ENCODE results near the gene TRIM31. TPM values are rescaled to one million over a fixed set of nuclear protein-coding genes. Genes with fewer than 3 reads are reported as not detected.
A peak's percentile ranks its signal among the peaks of the same experiment; 100 is the strongest.

TRIM31 gene
- total RNA-seq, 1 donor from 2014 or later, result not detected

DNA sequence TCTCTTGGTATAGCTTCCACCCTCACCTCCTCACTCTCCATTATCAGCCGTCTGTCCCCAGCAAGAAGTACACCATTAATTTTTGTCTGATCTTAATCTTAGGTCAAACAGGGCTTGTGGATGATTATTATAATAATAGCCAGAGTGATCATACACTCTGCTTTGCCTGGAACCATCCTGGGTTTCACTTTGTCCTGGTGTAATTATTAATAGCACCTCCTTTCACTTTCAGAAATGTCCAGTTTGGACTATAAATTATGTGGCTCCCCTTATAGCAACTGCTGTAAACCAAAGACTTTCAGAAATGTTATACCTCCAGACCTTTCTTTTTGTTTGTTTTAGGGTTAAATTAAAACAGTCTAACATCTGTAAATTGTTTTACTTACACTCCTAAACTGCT, 951 bp upstream of the TRIM31 start:
- DNase-seq, result no peak

DNA sequence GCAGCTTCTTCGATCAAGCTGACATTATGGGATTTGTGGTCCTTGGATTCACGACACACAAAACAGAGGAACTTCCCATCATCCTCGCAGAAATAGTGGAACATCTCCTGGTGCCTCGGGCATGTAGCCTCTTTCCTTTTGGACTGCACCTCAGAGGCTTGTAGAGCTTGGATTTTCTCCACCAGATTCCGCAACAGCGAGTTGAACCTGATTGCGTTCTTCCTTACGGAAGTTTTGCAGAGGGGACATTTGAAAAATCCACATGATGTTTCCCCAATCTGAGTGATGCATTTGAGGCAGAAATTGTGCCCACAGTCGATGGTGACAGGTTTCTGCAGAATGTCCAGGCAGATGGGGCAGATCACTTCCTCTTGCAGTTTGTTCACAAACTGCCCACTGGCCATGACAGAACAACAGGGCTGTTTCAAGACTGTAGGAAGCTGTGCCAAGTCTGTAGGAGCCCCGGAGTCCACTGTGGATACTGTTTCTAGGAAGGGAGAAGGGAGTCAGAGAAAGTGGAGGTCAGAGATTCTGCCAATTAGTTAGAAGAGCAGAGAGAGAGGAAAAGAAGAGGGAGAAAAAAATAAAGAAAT, 392 bp downstream of the TRIM31 start:
- DNase-seq, result no peak

GRCh38 chr6:30111266-30111856, 1.5 kb downstream of the TRIM31 start:
- DNase-seq, result no peak

DNA sequence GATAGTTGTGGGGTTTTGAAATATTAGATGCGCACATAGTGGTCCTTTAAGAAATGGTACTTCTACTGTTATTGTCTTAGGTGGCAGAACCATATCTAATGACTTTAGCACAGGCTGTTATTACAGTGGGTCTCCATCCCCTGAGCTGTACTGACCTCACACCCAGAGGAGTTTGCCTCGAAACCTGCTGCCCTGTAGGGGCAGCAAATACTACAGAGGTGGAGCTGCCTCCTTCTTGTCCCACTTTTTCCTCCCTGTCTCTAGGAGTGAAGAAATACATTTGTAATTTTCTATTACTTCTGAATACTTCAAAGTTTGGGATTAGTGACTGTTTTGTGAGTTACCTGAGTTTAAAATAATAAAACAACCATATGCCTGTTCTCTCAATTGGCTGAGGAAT, 8.2 kb downstream of the TRIM31 start:
- DNase-seq, result no peak

DNA sequence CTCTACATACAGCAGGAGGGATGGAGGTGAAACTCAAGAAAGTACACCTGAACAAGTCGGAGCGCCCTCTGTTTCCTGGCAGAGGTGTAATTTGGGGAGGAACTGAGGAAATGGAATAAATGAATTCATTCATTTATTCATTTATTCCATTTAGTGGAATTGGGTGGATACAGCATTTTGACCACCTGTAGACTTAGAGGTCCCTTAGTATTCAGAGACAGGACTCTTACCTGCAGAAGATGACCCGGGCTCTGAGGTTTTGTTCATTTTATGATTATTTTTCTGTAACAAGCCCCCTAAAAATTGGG, 9.1 kb downstream of the TRIM31 start:
- DNase-seq, result no peak

DNA sequence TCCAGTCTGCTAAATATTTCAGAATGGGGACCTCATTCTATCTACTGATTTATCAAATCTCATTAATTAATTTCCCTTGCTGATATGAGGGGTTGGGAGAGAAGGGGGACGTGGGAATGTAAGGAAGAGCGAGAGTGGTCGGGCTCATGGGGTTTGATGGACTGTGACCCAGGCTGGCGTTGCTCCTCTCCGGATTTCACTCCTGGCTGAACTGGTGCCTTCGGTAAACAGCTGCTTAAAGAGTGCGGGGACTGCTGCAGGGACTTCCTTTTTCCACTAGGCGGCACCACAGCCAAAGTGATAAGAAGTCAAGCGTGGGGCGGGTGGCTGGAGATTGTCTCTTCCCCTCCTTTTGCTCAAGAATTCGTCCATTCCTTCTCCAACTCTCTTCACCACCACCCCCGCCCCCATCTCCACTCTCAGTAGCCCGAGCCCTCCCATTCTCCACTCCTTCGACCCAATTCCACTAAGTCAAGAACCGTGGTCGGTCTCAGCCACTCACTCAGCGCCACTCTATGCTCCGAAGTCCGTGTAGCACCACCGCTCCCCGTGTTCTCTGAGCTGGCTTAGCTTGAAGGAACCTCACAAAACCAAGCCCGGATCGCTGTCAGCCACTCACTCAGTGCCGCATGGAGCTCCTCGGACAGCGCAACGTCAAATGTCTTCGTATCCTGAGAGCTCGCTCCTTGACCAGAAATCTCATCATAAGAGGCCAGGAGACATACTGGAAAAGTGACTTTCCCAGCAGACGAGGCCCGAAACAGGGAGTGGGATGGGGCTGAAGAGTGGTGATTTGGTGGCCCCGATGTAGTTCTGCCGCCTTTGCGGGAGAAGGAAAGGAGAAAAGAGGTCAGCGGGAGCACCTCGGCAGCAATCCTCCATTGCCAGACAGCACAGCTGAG, 9.7 kb downstream of the TRIM31 start:
- DNase-seq, result peak; percentile 66

DNA sequence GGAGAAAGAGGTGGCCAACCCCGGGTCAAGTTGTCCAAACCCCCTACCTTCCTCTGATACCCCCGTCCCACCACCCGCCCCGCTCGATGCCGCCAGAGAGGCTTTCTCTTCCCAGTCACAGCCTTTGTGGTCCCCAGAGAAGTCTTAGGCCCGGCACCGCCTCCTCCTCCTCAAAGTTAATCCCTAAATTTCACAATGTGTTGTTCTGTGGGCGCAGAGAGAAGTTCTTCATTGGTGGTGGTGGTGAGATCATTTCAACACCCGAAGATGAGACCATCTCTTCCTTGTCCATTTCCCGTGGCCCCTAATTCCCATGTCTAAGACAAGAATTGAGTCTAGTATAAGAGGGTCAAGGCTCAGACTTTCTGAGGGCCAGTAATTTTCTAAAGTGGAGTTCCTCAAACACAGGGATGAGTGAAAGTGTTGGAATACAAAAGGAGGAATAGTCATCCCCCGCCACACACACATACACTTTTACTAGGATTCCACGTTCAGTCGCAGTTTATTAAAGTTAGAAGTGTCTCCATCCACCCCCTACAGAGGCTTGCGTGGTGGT, 10.4 kb downstream of the TRIM31 start:
- no peak for DNase-seq

- peak; percentile 66 for DNase-seq
These were observed 11.2 kb downstream of the TRIM31 start for GRCh38 chr6:30101444-30102413.

- no peak for DNase-seq
These were observed 12.1 kb downstream of the TRIM31 start for GRCh38 chr6:30100585-30101443.

- DNase-seq, result no peak
These were observed 12.7 kb downstream of the TRIM31 start for GRCh38 chr6:30100154-30100553.

- no peak for DNase-seq
These were observed 14.8 kb downstream of the TRIM31 start for GRCh38 chr6:30097902-30098768.

- no peak for DNase-seq
These were observed 16.1 kb downstream of the TRIM31 start for GRCh38 chr6:30096829-30097228.

DNA sequence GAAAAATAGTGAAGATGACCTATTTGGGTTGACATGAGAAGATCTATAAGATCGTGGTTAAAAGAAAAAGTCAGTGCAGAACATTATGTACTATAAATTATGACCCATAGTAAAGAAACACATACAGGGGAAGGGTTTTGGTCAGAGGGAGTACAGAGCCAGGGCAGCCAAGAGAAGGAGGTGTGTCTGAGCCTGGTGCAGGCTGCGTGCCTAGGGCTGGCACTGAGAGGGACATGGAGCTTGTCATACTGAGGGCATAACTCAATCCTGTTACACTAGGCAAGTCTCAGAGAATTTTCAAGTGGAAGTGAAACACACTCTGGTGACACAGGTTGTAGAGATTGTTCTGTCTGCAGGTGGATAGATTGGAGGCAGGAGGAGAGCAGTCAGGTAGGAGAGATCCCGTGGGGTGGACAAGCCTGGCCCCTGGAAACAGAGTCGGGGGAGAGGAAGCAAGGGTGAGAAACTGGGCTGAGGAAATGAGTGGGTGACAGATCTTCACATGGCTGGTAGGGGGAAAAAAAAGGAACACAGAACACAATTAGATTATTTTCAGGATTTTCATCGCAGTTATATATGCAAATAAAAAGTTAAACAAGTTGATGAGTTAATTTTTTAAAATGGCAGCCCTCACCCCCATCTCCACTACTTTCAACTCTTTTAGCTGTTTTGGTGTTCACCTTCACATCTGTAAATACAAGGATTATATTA, 18.8 kb downstream of the TRIM31 start:
- DNase-seq, result no peak

GRCh38 chr6:30092852-30093543, 19.9 kb downstream of the TRIM31 start:
- no peak for DNase-seq

DNA sequence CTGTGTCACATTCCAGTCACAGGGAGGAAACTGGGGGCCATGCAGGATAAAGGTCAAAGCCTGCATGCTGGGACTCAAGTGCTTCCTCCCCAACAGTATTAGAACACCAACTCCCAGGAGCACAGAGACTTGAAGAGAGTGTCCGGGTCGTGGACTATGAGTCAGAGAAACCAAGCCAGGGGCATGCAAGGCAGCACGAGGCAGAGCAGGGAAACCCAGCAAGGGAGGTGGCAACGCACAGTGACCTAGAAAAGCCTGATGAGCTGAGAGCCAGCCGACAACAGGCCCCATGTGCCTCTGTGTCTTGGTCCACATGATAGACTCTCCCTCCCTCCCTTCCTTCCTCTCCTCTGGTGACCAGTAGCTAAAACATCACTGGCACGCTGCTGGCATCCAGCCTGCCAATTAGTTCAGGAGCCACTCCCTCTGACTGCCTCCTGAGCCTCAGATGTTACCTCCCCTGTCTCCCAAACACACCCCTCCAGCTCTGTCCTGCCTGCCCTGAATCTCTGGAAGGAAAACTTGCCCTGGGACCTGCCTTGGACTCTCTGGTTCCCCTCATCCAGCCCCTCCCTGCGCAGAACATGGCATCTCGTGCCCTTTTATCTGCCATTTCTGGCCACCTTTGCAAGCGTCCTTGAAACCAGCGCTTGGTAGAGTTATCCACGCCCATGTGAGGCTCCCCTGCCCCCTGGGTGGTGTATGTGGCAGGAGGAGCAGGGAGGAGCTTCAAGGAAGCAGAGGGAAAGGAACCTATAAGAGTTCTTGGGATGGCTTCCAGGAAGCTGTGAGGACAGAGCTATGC, 21.1 kb downstream of the TRIM31 start:
- no peak for DNase-seq

DNA sequence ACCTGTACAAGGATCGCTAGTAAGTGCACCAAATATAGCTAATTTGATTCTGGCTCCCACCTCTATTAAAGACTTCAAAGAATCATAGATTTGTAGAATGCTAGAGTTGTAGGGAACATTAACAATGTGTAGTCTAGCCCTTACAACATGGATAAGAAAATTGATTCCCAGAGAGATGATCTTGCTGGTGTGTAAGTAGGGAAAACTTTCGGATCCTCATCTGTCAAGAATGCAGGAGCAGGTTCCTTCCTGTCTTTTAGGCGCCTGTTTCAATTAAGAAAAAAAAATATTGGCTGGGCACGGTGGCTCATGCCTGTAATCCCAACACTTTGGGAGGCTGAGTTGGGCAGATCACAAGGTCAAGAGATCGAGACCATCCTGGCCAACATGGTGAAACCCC, 25.0 kb downstream of the TRIM31 start:
- no peak for DNase-seq

GRCh38 chr6:30077218-30077617, 35.7 kb downstream of the TRIM31 start:
- no peak for DNase-seq

Data from occipital lobe (tissue), 2 donors.